H9 (cell line): ENCODE measurements around the gene PDLIM7. TPM values are rescaled to one million over a fixed set of nuclear protein-coding genes. Genes with fewer than 3 reads are reported as not detected.

Experiments used
- DNase-seq: peaks from one replicate; pipeline ENCODE4 v3.0.0-alpha.2; 2017
- H2AFZ ChIP-seq: one replicate; pipeline ENCODE4 v1.6.1; 2013; ENCODE audit warnings: mild to moderate bottlenecking, low read length, control low read depth, moderate library complexity
- H2AK5ac ChIP-seq: 2 replicates; pipeline ENCODE4 v1.6.1; 2013; ENCODE audit warnings: low read length, control low read depth, mixed read lengths; ENCODE audit not compliant: insufficient read length
- H2BK120ac ChIP-seq: one replicate; pipeline ENCODE4 v1.6.1; 2013; ENCODE audit warnings: low read depth, mild to moderate bottlenecking, low read length, control low read depth, inconsistent platforms; ENCODE audit not compliant: poor library complexity, severe bottlenecking
- H2BK12ac ChIP-seq: 2 replicates; pipeline ENCODE4 v1.6.1; 2013; ENCODE audit warnings: low read length, control low read depth, mixed read lengths, low read depth; ENCODE audit not compliant: insufficient read length
- H2BK15ac ChIP-seq: 2 replicates; pipeline ENCODE4 v1.6.1; 2013; ENCODE audit warnings: low read depth, low read length, control low read depth
- H2BK20ac ChIP-seq: one replicate; pipeline ENCODE4 v1.6.1; 2013; ENCODE audit warnings: low read depth, mild to moderate bottlenecking, low read length, control low read depth, inconsistent platforms; ENCODE audit not compliant: poor library complexity, severe bottlenecking
- H2BK5ac ChIP-seq: 2 replicates; pipeline ENCODE4 v1.6.1; 2013; ENCODE audit warnings: low read length, control low read depth, mixed read lengths; ENCODE audit not compliant: insufficient read length
- H3K14ac ChIP-seq: 2 replicates; pipeline ENCODE4 v1.6.1; 2013; ENCODE audit warnings: low read length, control low read depth; ENCODE audit not compliant: insufficient read depth
- H3K18ac ChIP-seq: 2 replicates; pipeline ENCODE4 v1.6.1; 2013; ENCODE audit warnings: low read depth, mild to moderate bottlenecking, mixed read lengths, low read length, control low read depth; ENCODE audit not compliant: insufficient read length
- H3K23ac ChIP-seq: 2 replicates; pipeline ENCODE4 v1.6.1; 2013; ENCODE audit warnings: low read length, control low read depth, mixed read lengths, low read depth; ENCODE audit not compliant: insufficient read length
- H3K23me2 ChIP-seq: 2 replicates; pipeline ENCODE4 v1.6.1; 2013; ENCODE audit warnings: low read depth, mild to moderate bottlenecking, mixed read lengths, low read length, control low read depth; ENCODE audit not compliant: insufficient read length, poor library complexity, severe bottlenecking
- H3K27ac ChIP-seq: 2 replicates; pipeline ENCODE4 v1.5.1; 2013; ENCODE audit warnings: low read length, control low read depth, mixed read lengths, low read depth; ENCODE audit not compliant: insufficient read length
- H3K27me3 ChIP-seq: 2 replicates; pipeline ENCODE4 v1.6.1; 2013; ENCODE audit warnings: low read length, control low read depth, inconsistent platforms; ENCODE audit not compliant: insufficient read depth
- H3K4ac ChIP-seq: 2 replicates; pipeline ENCODE4 v1.6.1; 2013; ENCODE audit warnings: low read depth, mild to moderate bottlenecking, control low read depth, inconsistent platforms, low read length, moderate library complexity
- H3K4me1 ChIP-seq: 2 replicates; pipeline ENCODE4 v1.6.1; 2013; ENCODE audit warnings: low read length, control low read depth, inconsistent platforms; ENCODE audit not compliant: insufficient read depth
- H3K4me2 ChIP-seq: 2 replicates; pipeline ENCODE4 v1.6.1; 2013; ENCODE audit warnings: low read length, control low read depth, mixed read lengths; ENCODE audit not compliant: insufficient read length, insufficient read depth
- H3K56ac ChIP-seq: 2 replicates; pipeline ENCODE4 v1.6.1; 2013; ENCODE audit warnings: low read depth, mild to moderate bottlenecking, mixed read lengths, low read length, control low read depth; ENCODE audit not compliant: insufficient read length
- H3K79me1 ChIP-seq: 2 replicates; pipeline ENCODE4 v1.6.1; 2013; ENCODE audit warnings: low read depth, mild to moderate bottlenecking, moderate library complexity, low read length, control low read depth, inconsistent platforms; ENCODE audit not compliant: insufficient read depth, poor library complexity, severe bottlenecking
- H3K79me2 ChIP-seq: 2 replicates; pipeline ENCODE4 v1.6.1; 2013; ENCODE audit warnings: low read length, control low read depth, inconsistent platforms; ENCODE audit not compliant: insufficient read depth
- H3K9ac ChIP-seq: 2 replicates; pipeline ENCODE4 v1.6.1; 2013; ENCODE audit warnings: low read length, control low read depth, mixed read lengths; ENCODE audit not compliant: insufficient read length; ENCODE audit errors: extremely low read depth
- H3K9me3 ChIP-seq: one replicate; pipeline ENCODE4 v1.6.1; 2013; ENCODE audit warnings: low read depth, low read length, inconsistent platforms; ENCODE audit not compliant: control insufficient read depth
- H3T11ph ChIP-seq: one replicate; pipeline ENCODE4 v1.6.1; 2013; ENCODE audit warnings: mild to moderate bottlenecking, low read length, control low read depth, inconsistent platforms
- H4K20me1 ChIP-seq: one replicate; pipeline ENCODE4 v1.6.1; 2013; ENCODE audit not compliant: control insufficient read depth, insufficient read length, insufficient read depth
- H4K5ac ChIP-seq: 2 replicates; pipeline ENCODE4 v1.6.1; 2013; ENCODE audit warnings: low read depth, mild to moderate bottlenecking, mixed read lengths, low read length, control low read depth; ENCODE audit not compliant: insufficient read length
- H4K8ac ChIP-seq: replicated peaks from 2 replicates; pipeline ENCODE4 v1.6.1; 2013; ENCODE audit warnings: low read length, control low read depth, mixed read lengths, low read depth; ENCODE audit not compliant: insufficient read length
- H4K91ac ChIP-seq: 2 replicates; pipeline ENCODE4 v1.6.1; 2013; ENCODE audit warnings: low read depth, mild to moderate bottlenecking, moderate library complexity, mixed read lengths, low read length, control low read depth; ENCODE audit not compliant: insufficient read length
- H3K27ac Mint-ChIP-seq, 3 experiments: 2 replicates in 2 of 3; 3 replicates in 1 of 3; pipeline ENCODE4 v1.8.0; 2020 to 2021; ENCODE audit warnings: mixed read lengths in 3 of 3, mild to moderate bottlenecking in 1 of 3, moderate library complexity in 1 of 3
- H3K27me3 Mint-ChIP-seq: 2 replicates; pipeline ENCODE4 v1.8.0; 2021; ENCODE audit warnings: low read depth, mild to moderate bottlenecking, moderate library complexity, mixed read lengths
- H3K36me3 Mint-ChIP-seq, 3 experiments: 2 replicates in 2 of 3; 3 replicates in 1 of 3; pipeline ENCODE4 v1.8.0; 2020 to 2021; ENCODE audit warnings: low read depth in 3 of 3, mixed read lengths in 3 of 3; ENCODE audit not compliant: insufficient read depth in 1 of 3
- H3K4me1 Mint-ChIP-seq, 2 experiments: 2 replicates each; pipeline ENCODE4 v1.8.0; 2020; ENCODE audit warnings: mixed read lengths in 2 of 2
- H3K4me3 Mint-ChIP-seq, 2 experiments: 2 replicates in 1 of 2; 3 replicates in 1 of 2; pipeline ENCODE4 v1.8.0; 2020 to 2021; ENCODE audit warnings: mild to moderate bottlenecking in 2 of 2, mixed read lengths in 2 of 2, moderate library complexity in 1 of 2
- H3K9me3 Mint-ChIP-seq, 2 experiments: 2 replicates in 1 of 2; 3 replicates in 1 of 2; pipeline ENCODE4 v1.8.0; 2020; ENCODE audit warnings: mild to moderate bottlenecking in 2 of 2, mixed read lengths in 2 of 2, moderate library complexity in 1 of 2
- WGBS: extraction: QIAGEN DNeasy Blood & Tissue Kit; methylation state at CpG from one replicate; pipeline ENCODE4 v1.1.7; 2013; ENCODE audit warnings: missing lambda C conversion rate, low lambda C conversion rate, mixed read lengths; ENCODE audit not compliant: insufficient read length; ENCODE audit errors: extremely low coverage; 5-methylcytosine and 5-hydroxymethylcytosine counted together
- total RNA-seq: library from RNA; stranded (reverse); gene quantifications from 2 replicates; pipeline ENCODE4 v1.2.1, GENCODE V29; 2021
- TF ChIP-seq, protein P1 (sequence below): fragments of 200-600 bp; sonication (generic); conservative IDR thresholded peaks from 3 replicates; pipeline ENCODE4 v1.8.0; 2021; ENCODE audit warnings: antibody characterized with exemption, mild to moderate bottlenecking

PDLIM7 gene
- total RNA-seq, 1 experiment from 2014 or later: 137 TPM

GRCh38 chr5:177462021-177462670, 35.3 kb downstream of the PDLIM7 start:
- Histone ChIP-seq H3K4ac (no peak overlapping the region), H3K79me1 (no peaks in the 10 kb centered on the region), H3K56ac (no peak overlapping the region), H3K23me2 (no peaks in the 10 kb centered on the region), H2BK120ac (no peak overlapping the region), H2BK12ac (no peak overlapping the region), H2BK20ac (no peak overlapping the region), H3K23ac (no peak overlapping the region), H2AFZ (no peak overlapping the region), H3K9me3 (no peaks in the 10 kb centered on the region), H3K27ac (no peak overlapping the region), H3K27me3 (no peaks in the 10 kb centered on the region), H4K20me1 (no peaks in the 10 kb centered on the region), H2BK5ac (no peak overlapping the region), H2BK15ac (no peak overlapping the region), H3K18ac (no peak overlapping the region), H3K4me1 (no peaks in the 10 kb centered on the region), H3T11ph (no peak overlapping the region), H3K4me2 (no peak overlapping the region), H4K8ac (no peak overlapping the region), H3K14ac (no peak overlapping the region), H4K91ac (no peak overlapping the region), H4K5ac (no peak overlapping the region), H3K79me2 (no peaks in the 10 kb centered on the region), H3K9ac (no peak overlapping the region), H2AK5ac (no peak overlapping the region)
- H3K4me1 Mint-ChIP-seq: peaks cover 2 to 3% of the 10 kb centered on the region in 2 experiments
- no peak overlapping the region; a peak in 1 of 7 replicates for H3K27ac Mint-ChIP-seq
- peaks cover 52 to 76% (median 76%) of the 10 kb centered on the region in 3 experiments for H3K36me3 Mint-ChIP-seq
- WGBS: no CpG with 5 or more reads among the region's 27 CpGs
- TF ChIP-seq, protein P1, sequence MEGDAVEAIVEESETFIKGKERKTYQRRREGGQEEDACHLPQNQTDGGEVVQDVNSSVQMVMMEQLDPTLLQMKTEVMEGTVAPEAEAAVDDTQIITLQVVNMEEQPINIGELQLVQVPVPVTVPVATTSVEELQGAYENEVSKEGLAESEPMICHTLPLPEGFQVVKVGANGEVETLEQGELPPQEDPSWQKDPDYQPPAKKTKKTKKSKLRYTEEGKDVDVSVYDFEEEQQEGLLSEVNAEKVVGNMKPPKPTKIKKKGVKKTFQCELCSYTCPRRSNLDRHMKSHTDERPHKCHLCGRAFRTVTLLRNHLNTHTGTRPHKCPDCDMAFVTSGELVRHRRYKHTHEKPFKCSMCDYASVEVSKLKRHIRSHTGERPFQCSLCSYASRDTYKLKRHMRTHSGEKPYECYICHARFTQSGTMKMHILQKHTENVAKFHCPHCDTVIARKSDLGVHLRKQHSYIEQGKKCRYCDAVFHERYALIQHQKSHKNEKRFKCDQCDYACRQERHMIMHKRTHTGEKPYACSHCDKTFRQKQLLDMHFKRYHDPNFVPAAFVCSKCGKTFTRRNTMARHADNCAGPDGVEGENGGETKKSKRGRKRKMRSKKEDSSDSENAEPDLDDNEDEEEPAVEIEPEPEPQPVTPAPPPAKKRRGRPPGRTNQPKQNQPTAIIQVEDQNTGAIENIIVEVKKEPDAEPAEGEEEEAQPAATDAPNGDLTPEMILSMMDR: no peak
- peaks cover 2 to 11% of the 10 kb centered on the region in 2 experiments; a peak in 1 of 5 replicates for H3K9me3 Mint-ChIP-seq
- no peaks in the 10 kb centered on the region; the same call in 1 of the 2 replicates for H3K27me3 Mint-ChIP-seq
- no peak overlapping the region for H3K4me3 Mint-ChIP-seq
- DNase-seq: no peak
